ENCODE results near the gene HTD2. TPM values are rescaled to one million over a fixed set of nuclear protein-coding genes. Genes with fewer than 3 reads are reported as not detected.

Gene HTD2
- total RNA-seq, 4 donors from 2014 or later, result 4.5 to 10.1 (median 5.2) TPM

DNA sequence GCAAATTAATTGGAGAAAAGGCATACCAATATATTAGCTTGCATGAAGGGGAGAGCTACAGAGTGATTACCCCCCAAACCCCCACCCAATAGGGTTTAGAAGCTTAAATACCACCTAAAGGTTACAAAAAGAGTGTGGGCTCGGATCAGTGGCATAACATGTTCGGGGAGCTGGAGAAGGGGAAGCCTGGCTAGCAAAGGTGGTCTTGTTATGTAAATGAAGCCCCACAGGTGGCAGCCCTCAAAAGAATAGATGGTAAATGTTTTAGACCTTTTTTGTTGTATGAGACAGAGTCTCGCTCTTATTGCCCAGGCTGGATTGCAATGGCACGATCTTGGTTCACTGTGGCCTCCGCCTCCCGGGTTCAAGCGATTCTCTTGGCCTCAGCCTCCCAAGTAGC is 15.5 kb downstream of the HTD2 start:
- DNase-seq, result no peak
- H3K4me3 ChIP-seq, result no peak overlapping the region
- H3K36me3 ChIP-seq, result peaks cover 0 to 38% (median 8%) of the 10 kb centered on the region in 3 donors
- H3K27me3 ChIP-seq, result no peaks in the 10 kb centered on the region
- TF ChIP-seq POLR2A (IDR thresholded peaks at IDR 0.05), result no peak
- TF ChIP-seq, protein P1, sequence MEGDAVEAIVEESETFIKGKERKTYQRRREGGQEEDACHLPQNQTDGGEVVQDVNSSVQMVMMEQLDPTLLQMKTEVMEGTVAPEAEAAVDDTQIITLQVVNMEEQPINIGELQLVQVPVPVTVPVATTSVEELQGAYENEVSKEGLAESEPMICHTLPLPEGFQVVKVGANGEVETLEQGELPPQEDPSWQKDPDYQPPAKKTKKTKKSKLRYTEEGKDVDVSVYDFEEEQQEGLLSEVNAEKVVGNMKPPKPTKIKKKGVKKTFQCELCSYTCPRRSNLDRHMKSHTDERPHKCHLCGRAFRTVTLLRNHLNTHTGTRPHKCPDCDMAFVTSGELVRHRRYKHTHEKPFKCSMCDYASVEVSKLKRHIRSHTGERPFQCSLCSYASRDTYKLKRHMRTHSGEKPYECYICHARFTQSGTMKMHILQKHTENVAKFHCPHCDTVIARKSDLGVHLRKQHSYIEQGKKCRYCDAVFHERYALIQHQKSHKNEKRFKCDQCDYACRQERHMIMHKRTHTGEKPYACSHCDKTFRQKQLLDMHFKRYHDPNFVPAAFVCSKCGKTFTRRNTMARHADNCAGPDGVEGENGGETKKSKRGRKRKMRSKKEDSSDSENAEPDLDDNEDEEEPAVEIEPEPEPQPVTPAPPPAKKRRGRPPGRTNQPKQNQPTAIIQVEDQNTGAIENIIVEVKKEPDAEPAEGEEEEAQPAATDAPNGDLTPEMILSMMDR (IDR thresholded peaks at IDR 0.05), result no peak
- H3K9me3 ChIP-seq, result no peaks in the 10 kb centered on the region
- H3K27ac ChIP-seq, result no peak overlapping the region
- WGBS, 2 donors, result 90% methylated on average over 6 to 7 of the region's 7 CpGs
- intact Hi-C loops (cut with DNase I), result loop anchor here (5.0 kb wide), 1 partner anchor 91 kb away; no protein-coding TSS in a partner anchor
- H3K4me1 ChIP-seq, result peaks cover 0 to 14% (median 10%) of the 10 kb centered on the region in 3 donors

DNA sequence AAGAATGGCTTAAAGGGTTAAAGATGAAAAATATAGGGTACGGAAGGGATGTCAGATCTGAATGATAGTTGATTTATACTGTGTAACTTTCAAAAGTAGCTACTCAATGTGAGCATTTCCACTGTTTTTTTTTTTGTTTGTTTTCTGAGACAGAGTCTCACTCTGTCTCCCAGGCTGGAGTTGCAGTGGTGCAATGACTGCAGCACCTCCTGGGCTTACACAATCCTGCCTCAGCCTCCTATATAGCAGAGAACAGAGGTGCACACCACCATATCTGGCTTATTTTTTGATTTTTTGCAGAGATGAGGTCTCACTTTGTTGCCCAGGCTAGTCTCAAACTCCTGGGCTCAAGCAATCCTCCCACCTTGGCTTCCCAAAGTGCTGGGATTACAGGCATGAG is 16.5 kb downstream of the HTD2 start:
- Histone ChIP-seq H3K4me3 (no peak overlapping the region), H3K4me1 (peaks cover 0 to 14% (median 10%) of the 10 kb centered on the region in 3 donors), H3K27ac (no peak overlapping the region), H3K9me3 (no peaks in the 10 kb centered on the region), H3K27me3 (no peaks in the 10 kb centered on the region), H3K36me3 (peaks cover 0 to 28% (median 6%) of the 10 kb centered on the region in 3 donors)
- intact Hi-C loops (cut with DNase I), result loop anchor here (5.0 kb wide), 1 partner anchor 90 kb away; no protein-coding TSS in a partner anchor
- no peak for DNase-seq
- no peak for TF ChIP-seq POLR2A (IDR thresholded peaks at IDR 0.05)
- TF ChIP-seq, protein P1 (IDR thresholded peaks at IDR 0.05), result no peak
- WGBS, 2 donors, result 63 to 67% methylated on average over 1 of the region's 1 CpG

DNA sequence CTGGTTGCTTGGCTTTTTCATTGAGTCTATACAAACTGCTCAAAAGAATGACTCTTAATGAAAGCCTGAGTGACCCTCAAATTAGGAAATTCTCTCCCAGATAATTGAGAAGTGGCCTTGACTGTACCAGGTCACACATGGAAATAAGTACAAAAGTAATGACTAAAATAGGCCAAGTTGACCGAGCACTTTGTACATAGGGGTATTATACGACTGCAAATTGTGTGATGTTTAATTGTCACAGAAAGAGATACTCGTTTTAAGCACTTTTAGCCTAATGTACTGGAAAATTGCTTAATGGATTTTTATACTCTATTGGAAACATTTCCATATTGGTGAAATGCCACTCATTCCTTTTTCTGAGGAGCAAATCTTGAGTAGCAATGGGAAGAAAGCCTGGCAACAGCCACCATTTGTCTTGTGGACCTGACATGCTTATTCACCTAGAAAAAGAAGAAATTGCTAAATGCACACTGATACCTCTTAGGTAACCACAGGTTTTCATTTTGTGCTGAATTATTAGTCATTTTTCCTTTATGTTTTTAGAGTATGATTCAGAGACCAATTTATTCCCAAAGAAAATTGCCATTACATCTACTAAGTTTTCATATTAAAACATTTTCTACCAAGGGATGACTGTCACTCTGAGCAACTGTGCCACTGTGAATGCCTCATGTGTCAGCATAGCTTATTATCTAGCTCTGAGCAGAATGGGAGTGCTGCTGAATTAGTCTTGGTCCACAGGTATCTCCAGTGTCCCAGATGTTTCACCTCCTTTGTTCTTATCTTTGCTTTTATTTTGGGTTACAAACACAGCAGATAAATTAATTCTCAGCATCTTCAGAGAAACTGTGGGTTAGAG is 17.4 kb downstream of the HTD2 start:
- Histone ChIP-seq H3K4me3 (no peak overlapping the region), H3K27ac (no peak overlapping the region), H3K27me3 (no peaks in the 10 kb centered on the region), H3K9me3 (no peaks in the 10 kb centered on the region), H3K36me3 (peaks cover 0 to 19% (median 0%) of the 10 kb centered on the region in 3 donors), H3K4me1 (peaks cover 0 to 14% (median 10%) of the 10 kb centered on the region in 3 donors)
- whole genome bisulfite sequencing, 2 donors, result 76 to 83% methylated on average over 3 of the region's 3 CpGs
- no peak for TF ChIP-seq POLR2A (IDR thresholded peaks at IDR 0.05)
- TF ChIP-seq, protein P1 (IDR thresholded peaks at IDR 0.05), result no peak
- no peak for DNase-seq
- intact Hi-C loops (cut with DNase I), result loop anchor here (5.0 kb wide), 1 partner anchor 89 kb away; no protein-coding TSS in a partner anchor

DNA sequence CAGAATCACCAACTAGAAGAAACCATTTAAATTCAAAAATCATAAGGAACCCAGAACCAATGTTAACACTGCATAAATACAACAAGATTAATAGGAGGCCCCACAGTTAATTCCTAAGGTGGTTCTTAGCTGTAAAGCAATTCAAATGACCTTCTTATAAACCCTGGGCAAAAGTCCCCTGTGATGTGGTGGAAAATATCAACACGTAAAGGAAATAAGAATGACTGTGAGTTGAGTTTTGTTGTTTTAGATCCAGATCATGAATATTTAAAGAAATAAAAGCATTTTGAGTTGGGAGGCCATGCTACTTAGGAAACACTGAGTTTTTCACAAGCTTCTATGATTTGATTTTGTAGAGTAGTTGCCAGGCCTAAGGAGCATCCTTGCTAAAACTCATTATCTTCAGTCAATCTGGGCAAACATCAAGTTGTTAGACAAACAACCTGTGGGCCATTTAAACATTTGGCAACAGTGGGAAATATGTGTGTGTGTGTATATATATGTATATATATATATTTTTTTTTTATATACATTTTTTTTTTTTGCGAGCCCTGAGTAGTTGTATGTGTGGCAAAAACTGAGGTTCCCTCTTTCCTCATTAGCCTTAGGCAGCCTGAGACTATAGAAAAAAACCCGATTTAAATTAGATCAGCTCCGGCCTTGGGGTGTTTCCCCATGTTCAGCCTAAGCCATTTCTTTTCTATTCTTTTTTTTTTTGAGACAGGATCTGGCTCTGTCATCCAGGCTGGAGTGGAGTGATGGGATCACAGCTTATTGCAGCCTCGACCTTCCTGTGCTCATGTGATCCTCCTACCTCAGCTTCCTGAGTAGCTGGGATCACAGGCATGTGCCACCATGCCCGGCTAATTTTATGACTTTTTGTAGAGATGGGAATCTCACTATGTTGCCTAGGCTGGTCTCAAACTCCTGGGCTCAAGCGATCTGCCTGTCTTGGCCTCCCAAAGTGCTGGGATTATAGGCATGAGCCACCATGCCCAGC is 18.4 kb downstream of the HTD2 start:
- 54% methylated on average over 6 to 7 of the region's 7 CpGs for WGBS, 2 donors
- intact Hi-C loops (cut with DNase I), result loop anchor here (5.0 kb wide), 1 partner anchor 88 kb away; no protein-coding TSS in a partner anchor
- no peak for TF ChIP-seq POLR2A (IDR thresholded peaks at IDR 0.05)
- TF ChIP-seq, protein P1 (IDR thresholded peaks at IDR 0.05), result no peak
- Histone ChIP-seq H3K4me1 (peaks cover 0 to 14% (median 10%) of the 10 kb centered on the region in 3 donors), H3K27me3 (no peaks in the 10 kb centered on the region), H3K4me3 (no peak overlapping the region), H3K27ac (peak overlapping the region in 1 of 4 donors; percentile 36), H3K9me3 (no peaks in the 10 kb centered on the region), H3K36me3 (peaks cover 0 to 9% (median 0%) of the 10 kb centered on the region in 3 donors)
- DNase-seq, result no peak
